ENCODE data around the gene ALOX15B. TPM values are rescaled to one million over a fixed set of nuclear protein-coding genes. Genes with fewer than 3 reads are reported as not detected.

The ALOX15B gene
- total and polyA plus RNA-seq, 2 of the 13 experiments (the other 11 are each of a cell fraction or from before 2014, with no cell fraction given) = not detected

DNA sequence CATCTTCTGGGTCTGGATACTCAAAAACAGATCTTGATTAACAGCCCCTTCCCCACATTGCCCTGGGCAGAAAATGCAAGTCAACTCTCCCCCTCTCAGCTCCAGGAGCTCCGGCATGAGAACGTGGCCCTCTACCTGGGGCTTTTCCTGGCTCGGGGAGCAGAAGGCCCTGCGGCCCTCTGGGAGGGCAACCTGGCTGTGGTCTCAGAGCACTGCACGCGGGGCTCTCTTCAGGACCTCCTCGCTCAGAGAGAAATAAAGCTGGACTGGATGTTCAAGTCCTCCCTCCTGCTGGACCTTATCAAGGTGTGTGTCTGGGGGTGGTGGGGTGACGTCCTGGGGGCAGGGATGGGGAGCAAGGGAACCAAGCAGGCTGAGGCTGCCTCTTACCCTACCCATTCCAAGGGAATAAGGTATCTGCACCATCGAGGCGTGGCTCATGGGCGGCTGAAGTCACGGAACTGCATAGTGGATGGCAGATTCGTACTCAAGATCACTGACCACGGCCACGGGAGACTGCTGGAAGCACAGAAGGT lies 26.7 kb upstream of the ALOX15B start:
- TF ChIP-seq ZNF703 (CRISPR knock-in tag; IDR thresholded peaks at IDR 0.05; ENCODE audit: borderline replicate concordance) (no peak), TIGD3 (CRISPR knock-in tag; IDR thresholded peaks at IDR 0.05; ENCODE audit: borderline replicate concordance) (no peak), ZNF282 (IDR thresholded peaks at IDR 0.05; ENCODE audit: partially characterized antibody) (no peak), RBAK (CRISPR knock-in tag; IDR thresholded peaks at IDR 0.05) (no peak), RFX3 (CRISPR knock-in tag; IDR thresholded peaks at IDR 0.05) (no peak), KDM2A (CRISPR knock-in tag; IDR thresholded peaks at IDR 0.05; ENCODE audit: borderline replicate concordance, low read depth) (no peak), ELF1 (CRISPR knock-in tag; IDR thresholded peaks at IDR 0.05) (no peak), TBL1XR1 (IDR thresholded peaks at IDR 0.05; ENCODE audit: borderline replicate concordance, low read length, partially characterized antibody) (no peak), TCF7 (IDR thresholded peaks at IDR 0.05; ENCODE audit: low read depth) (no peak), SPEN (CRISPR knock-in tag; IDR thresholded peaks at IDR 0.05; ENCODE audit: low read depth) (no peak), ZNF326 (CRISPR knock-in tag; IDR thresholded peaks at IDR 0.05; ENCODE audit: borderline replicate concordance) (no peak), ZNF563 (CRISPR knock-in tag; IDR thresholded peaks at IDR 0.05) (no peak), KDM4B (CRISPR knock-in tag; IDR thresholded peaks at IDR 0.05) (no peak)
- TF ChIP-seq, protein P1, sequence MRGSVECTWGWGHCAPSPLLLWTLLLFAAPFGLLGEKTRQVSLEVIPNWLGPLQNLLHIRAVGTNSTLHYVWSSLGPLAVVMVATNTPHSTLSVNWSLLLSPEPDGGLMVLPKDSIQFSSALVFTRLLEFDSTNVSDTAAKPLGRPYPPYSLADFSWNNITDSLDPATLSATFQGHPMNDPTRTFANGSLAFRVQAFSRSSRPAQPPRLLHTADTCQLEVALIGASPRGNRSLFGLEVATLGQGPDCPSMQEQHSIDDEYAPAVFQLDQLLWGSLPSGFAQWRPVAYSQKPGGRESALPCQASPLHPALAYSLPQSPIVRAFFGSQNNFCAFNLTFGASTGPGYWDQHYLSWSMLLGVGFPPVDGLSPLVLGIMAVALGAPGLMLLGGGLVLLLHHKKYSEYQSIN (CRISPR knock-in tag; IDR thresholded peaks at IDR 0.05; ENCODE audit: borderline replicate concordance) = no peak
- TF ChIP-seq, protein P2, sequence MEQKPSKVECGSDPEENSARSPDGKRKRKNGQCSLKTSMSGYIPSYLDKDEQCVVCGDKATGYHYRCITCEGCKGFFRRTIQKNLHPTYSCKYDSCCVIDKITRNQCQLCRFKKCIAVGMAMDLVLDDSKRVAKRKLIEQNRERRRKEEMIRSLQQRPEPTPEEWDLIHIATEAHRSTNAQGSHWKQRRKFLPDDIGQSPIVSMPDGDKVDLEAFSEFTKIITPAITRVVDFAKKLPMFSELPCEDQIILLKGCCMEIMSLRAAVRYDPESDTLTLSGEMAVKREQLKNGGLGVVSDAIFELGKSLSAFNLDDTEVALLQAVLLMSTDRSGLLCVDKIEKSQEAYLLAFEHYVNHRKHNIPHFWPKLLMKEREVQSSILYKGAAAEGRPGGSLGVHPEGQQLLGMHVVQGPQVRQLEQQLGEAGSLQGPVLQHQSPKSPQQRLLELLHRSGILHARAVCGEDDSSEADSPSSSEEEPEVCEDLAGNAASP (CRISPR knock-in tag; IDR thresholded peaks at IDR 0.05; ENCODE audit: borderline replicate concordance) = no peak
- FAIRE-seq (no peak), ATAC-seq (no peak), DNase-seq (ENCODE audit: low spot score) (no peak)
- intact Hi-C loops (cut with micrococcal nuclease; ENCODE audit: unreplicated experiment) (no loop called here), in situ Hi-C loops (cut with HindIII; ENCODE audit: extremely low pct_ligation_motif_present, low pct_unique_long_range_greater_than_20kb) (no loop called here)
- 4% methylated on average over 5 of the region's 15 CpGs for WGBS (ENCODE audit: low lambda C conversion rate)
- Histone ChIP-seq H3K27me3 (ENCODE audit: control insufficient read depth in 1 of 2, insufficient read depth in 2 of 2, low read length in 2 of 2) (peaks cover 0 to 58% of the 10 kb centered on the region in 2 experiments; a peak in 4 of 5 replicates), H3K4me2 (ENCODE audit: low read depth, low read length) (no peak overlapping the region), H3K27ac (ENCODE audit: extremely low read length, insufficient read depth, low read length) (no peak overlapping the region), H3K36me3 (replicated peaks in 1 of 2; ENCODE audit: control insufficient read depth in 1 of 2, insufficient read depth in 2 of 2, low read length in 2 of 2) (no peaks in the 10 kb centered on the region), H3K9me3 (ENCODE audit: low read length) (no peaks in the 10 kb centered on the region), H4K20me1 (ENCODE audit: insufficient read depth, low read length) (no peaks in the 10 kb centered on the region), H3K9ac (ENCODE audit: insufficient read depth, low read depth, low read length) (no peak overlapping the region), H3K4me1 (ENCODE audit: insufficient read depth, low read length) (peaks cover 10% of the 10 kb centered on the region), H3K79me2 (ENCODE audit: insufficient read depth, low read length) (no peaks in the 10 kb centered on the region), H2AFZ (ENCODE audit: low read length) (no peak overlapping the region), H3K4me3 (replicated peaks in 1 of 3; ENCODE audit: insufficient read depth in 1 of 3, low read depth in 2 of 3, low read length in 3 of 3) (no peak overlapping the region)
- ChIA-PET POLR2A (no interaction called here), CTCF (ENCODE audit: low intra/inter-chr PET ratio, low total read pairs) (no interaction called here)
- no TSS peak for BruUV-seq (replicated peaks)
